Kidney (tissue), 14 donors: ENCODE data around the gene TNFAIP2. TPM values are rescaled to one million over a fixed set of nuclear protein-coding genes. Genes with fewer than 3 reads are reported as not detected.

Source experiments
- DNase-seq, 5 donors: peaks; one replicate each; pipeline ENCODE4 v3.0.0-alpha.2; 2013 to 2020
- FAIRE-seq: peaks from 2 replicates; lab custom pipeline; 2012; peaks lifted over from hg19 to GRCh38; lab: Jason Lieb, UNC
- H3K27ac ChIP-seq, 2 donors: one replicate each; pipeline ENCODE4 v1.7.0; 2013; ENCODE audit warnings: low read depth in 2 of 2, low read length in 2 of 2, inconsistent platforms in 1 of 2
- H3K27me3 ChIP-seq: one replicate; pipeline ENCODE4 v1.7.1; 2013; ENCODE audit warnings: low read length, inconsistent platforms; ENCODE audit not compliant: control insufficient read depth, insufficient read depth
- H3K36me3 ChIP-seq, 3 donors: one replicate each; pipeline versions ENCODE4 v1.7.0 to v1.7.1; 2013; ENCODE audit warnings: low read length in 3 of 3, control low read depth in 1 of 3, inconsistent platforms in 1 of 3; ENCODE audit not compliant: insufficient read depth in 3 of 3, control insufficient read depth in 2 of 3
- H3K4me1 ChIP-seq, 3 donors: one replicate each; pipeline versions ENCODE4 v1.7.0 to v1.7.1; 2013; ENCODE audit warnings: low read length in 3 of 3, inconsistent platforms in 1 of 3, low read depth in 1 of 3; ENCODE audit not compliant: control insufficient read depth in 2 of 3, insufficient read depth in 2 of 3
- H3K4me3 ChIP-seq, 3 donors: one replicate each; pipeline versions ENCODE4 v1.7.0 to v1.8.1; 2013; ENCODE audit warnings: low read length in 3 of 3, control low read depth in 1 of 3, inconsistent platforms in 1 of 3
- H3K9ac ChIP-seq, 3 donors: one replicate each; pipeline versions ENCODE4 v1.7.0 to v1.7.1; 2013; ENCODE audit warnings: low read length in 3 of 3, control low read depth in 1 of 3, inconsistent platforms in 1 of 3
- H3K9me3 ChIP-seq, 3 donors: one replicate each; pipeline versions ENCODE4 v1.7.0 to v1.7.1; 2013; ENCODE audit warnings: low read length in 3 of 3, control low read depth in 1 of 3, inconsistent platforms in 1 of 3; ENCODE audit not compliant: control insufficient read depth in 2 of 3, insufficient read depth in 1 of 3
- intact Hi-C: fragments of 100-400 bp; cut with DNase I; formaldehyde crosslinking; loops from one replicate; pipeline ENCODE4 v1.11.1; 2022
- polyA plus RNA-seq: library from polyadenylated mRNA; stranded (reverse); fragments of 350-450 nt; fragmentation: Illumina TruSeq; extraction: RNeasy Lipid Tissue Mini Kit (QIAGEN cat#74804); gene quantifications from one replicate; pipeline ENCODE4 v1.2.3, GENCODE V29; 2014; ENCODE audit warnings: low read depth, low replicate concordance; ENCODE audit not compliant: insufficient read depth
- total RNA-seq: library from RNA; stranded (reverse); fragmentation: NEBNext Ultra II Directional; extraction: Animal tissue kit (Norgen Biotek cat#: 25700); gene quantifications from one replicate; pipeline ENCODE4 v1.2.1, GENCODE V29; 2021
- TF ChIP-seq, protein P1 (sequence below): IDR thresholded peaks from 3 replicates; pipeline ENCODE4 v1.5.1; 2012; ENCODE audit warnings: mild to moderate bottlenecking, moderate library complexity, borderline replicate concordance; ENCODE audit not compliant: insufficient read depth; ENCODE audit errors: extremely low read depth
- donor health status: control.
- donor health status: control.
- donor health status: control.
- donor health status: control.
- donor health status: control.
- donor health status: DM: yes; HTN: yes; CAD: no.
- donor health status: Normal renal cell carcinoma (clear cell type).

Gene TNFAIP2
- total and polyA plus RNA-seq, 2 donors from 2014 or later = 42.9 to 301 TPM

DNA sequence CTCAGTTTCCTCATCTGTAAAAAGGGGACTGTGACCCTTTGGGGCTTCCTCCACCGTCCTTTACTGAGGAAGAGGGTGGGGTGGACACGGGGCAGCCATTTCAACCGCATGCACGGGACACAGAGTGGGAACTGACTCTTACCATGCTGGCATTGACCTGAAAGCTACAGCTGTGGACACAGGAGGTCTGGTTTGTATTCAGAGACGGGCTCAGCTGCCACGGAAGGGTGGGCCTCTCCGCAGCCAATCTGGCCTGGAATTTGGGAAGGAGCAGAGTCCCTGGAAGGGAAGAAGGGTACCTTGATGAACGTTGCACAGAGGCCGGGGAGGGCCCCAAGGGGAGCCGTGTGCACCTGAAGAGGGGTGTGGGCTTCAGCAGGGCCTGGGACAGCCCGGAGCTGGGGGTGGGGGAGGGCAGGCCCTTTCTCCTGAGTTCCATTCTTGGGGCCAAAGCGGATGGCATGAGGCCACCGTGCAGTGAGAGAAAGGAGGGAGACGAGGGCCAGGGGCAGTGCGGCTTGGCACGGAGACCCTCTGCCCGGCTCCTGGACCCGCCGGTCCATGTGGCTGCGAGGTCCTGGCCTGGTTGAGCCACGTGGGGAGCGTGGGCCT, 14.5 kb downstream of the TNFAIP2 start:
- Histone ChIP-seq H3K4me3 (no peak overlapping the region), H3K9ac (no peak overlapping the region), H3K27me3 (no peaks in the 10 kb centered on the region), H3K27ac (peak overlapping the region in 1 of 2 donors; percentile 23), H3K4me1 (peaks cover 0 to 3% (median 0%) of the 10 kb centered on the region in 3 donors), H3K9me3 (no peaks in the 10 kb centered on the region), H3K36me3 (peaks cover 3 to 14% (median 5%) of the 10 kb centered on the region in 3 donors)
- TF ChIP-seq, protein P1, sequence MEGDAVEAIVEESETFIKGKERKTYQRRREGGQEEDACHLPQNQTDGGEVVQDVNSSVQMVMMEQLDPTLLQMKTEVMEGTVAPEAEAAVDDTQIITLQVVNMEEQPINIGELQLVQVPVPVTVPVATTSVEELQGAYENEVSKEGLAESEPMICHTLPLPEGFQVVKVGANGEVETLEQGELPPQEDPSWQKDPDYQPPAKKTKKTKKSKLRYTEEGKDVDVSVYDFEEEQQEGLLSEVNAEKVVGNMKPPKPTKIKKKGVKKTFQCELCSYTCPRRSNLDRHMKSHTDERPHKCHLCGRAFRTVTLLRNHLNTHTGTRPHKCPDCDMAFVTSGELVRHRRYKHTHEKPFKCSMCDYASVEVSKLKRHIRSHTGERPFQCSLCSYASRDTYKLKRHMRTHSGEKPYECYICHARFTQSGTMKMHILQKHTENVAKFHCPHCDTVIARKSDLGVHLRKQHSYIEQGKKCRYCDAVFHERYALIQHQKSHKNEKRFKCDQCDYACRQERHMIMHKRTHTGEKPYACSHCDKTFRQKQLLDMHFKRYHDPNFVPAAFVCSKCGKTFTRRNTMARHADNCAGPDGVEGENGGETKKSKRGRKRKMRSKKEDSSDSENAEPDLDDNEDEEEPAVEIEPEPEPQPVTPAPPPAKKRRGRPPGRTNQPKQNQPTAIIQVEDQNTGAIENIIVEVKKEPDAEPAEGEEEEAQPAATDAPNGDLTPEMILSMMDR = no peak
- DNase-seq = no peak
- FAIRE-seq = no peak
- intact Hi-C loops = no loop called here

DNA sequence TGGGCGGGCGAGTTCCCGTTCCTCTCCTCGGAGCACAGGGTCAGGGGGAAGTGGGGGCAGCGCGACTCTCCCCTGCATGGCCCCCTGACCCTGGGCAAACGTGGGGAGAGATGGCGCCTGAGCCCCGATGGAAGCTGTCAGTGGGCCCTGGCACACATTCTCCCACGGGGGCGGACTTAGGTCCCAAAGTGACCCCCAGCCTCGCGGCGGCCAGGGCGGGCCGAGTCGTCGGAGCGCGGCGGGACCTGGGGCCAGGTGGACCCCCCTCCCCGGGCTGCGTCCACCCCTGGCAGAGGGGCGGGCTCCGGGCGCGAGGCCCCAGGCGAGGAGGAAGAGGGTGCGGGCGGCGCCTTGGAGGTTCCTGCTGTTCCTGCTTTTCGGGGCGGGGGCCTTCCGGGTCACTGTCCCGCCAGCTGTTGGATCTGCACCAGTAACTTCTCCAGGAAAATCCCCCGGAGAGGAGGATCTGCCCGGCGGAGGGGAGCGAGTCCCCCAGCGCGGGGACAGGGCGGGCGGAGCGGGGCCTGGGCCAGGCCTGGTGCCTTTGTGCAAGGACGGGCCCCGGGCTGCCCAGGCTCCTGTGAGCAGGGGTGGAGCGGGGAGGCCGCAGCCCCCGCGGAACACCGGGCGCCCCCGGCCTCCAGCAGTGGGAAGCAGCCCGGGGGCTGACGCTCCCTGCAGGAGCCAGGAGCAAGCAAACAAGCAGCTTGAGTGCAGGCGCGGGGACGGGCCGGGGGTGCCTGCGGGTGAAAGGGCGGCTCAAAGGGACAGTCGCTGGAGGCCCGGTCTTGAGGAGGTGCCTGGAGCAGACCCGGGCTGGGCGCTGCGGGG, 15.3 kb downstream of the TNFAIP2 start:
- H3K27ac ChIP-seq = peak overlapping the region in 1 of 2 donors; percentile 23
- FAIRE-seq = no peak
- no peaks in the 10 kb centered on the region for H3K4me1 ChIP-seq
- intact Hi-C loops = no loop called here
- TF ChIP-seq, protein P1 = no peak
- no peaks in the 10 kb centered on the region for H3K27me3 ChIP-seq
- no peak overlapping the region for H3K4me3 ChIP-seq
- H3K9ac ChIP-seq = no peak overlapping the region
- DNase-seq = peak; percentile 65 to 84 (median 71)
- H3K36me3 ChIP-seq = peaks cover 0 to 7% (median 0%) of the 10 kb centered on the region in 3 donors
- H3K9me3 ChIP-seq = no peaks in the 10 kb centered on the region

DNA sequence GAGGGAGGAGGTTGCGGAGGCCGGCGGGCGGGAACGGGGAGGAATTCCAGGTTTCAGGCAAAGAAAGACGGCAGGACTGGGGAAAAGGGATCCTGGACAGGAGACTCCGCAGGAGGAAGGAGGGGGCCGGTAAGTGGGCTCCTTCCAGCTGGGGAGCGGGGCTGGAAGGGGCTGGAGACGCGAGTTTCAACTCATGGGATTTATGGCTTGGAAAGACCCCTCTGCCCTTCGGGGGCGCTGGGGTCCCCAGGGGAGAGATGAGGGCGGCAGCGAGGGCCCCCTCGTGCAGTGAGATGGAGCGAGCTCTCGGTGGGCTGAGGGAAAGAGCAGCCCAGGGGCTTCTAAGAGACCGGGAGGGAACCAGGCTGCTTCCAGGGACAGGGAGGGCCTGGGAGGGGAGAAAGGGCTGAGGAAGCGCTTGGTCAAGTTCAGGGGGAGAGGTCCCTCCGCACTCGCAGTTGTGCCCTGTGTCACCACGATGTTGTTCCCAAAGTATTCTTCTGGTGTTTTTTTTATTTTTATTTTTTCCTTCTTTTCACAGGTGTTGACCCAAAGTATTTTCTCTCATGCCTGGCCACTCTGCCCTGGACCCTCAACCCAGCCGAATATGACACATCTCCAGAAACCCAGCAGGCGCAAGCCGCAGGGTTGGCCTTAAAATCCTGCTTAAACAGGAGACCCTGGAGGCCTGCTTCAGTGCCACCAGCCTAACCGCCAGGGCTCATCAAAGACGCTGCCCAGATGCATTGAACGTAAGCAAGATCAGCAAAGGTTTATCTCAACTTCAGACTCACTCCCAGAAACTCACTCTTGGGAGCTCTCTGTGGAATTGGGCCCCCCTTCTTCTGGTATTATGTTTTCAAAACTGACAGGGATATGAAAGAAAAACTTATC, 16.1 kb downstream of the TNFAIP2 start:
- FAIRE-seq = no peak
- H3K27ac ChIP-seq = no peak overlapping the region
- intact Hi-C loops = no loop called here
- no peak overlapping the region for H3K4me3 ChIP-seq
- no peaks in the 10 kb centered on the region for H3K9me3 ChIP-seq
- no peaks in the 10 kb centered on the region for H3K27me3 ChIP-seq
- no peaks in the 10 kb centered on the region for H3K4me1 ChIP-seq
- TF ChIP-seq, protein P1 = no peak
- peak in 1 of 5 donors; percentile 37 for DNase-seq
- H3K9ac ChIP-seq = no peak overlapping the region
- H3K36me3 ChIP-seq = no peaks in the 10 kb centered on the region
